VCaP (cell line): ENCODE results near the gene RBM26.

ENCODE experiments used
- H3K27ac ChIP-seq: fragments of 450-650 bp; 2 replicates; pipeline ENCODE4 v1.5.1; 2017
- TF ChIP-seq, protein P1 (sequence below): fragments of 450-650 bp; conservative IDR thresholded peaks from 2 replicates; pipeline ENCODE4 v1.5.1; 2017; ENCODE audit warnings: mild to moderate bottlenecking, moderate library complexity

Gene RBM26

DNA sequence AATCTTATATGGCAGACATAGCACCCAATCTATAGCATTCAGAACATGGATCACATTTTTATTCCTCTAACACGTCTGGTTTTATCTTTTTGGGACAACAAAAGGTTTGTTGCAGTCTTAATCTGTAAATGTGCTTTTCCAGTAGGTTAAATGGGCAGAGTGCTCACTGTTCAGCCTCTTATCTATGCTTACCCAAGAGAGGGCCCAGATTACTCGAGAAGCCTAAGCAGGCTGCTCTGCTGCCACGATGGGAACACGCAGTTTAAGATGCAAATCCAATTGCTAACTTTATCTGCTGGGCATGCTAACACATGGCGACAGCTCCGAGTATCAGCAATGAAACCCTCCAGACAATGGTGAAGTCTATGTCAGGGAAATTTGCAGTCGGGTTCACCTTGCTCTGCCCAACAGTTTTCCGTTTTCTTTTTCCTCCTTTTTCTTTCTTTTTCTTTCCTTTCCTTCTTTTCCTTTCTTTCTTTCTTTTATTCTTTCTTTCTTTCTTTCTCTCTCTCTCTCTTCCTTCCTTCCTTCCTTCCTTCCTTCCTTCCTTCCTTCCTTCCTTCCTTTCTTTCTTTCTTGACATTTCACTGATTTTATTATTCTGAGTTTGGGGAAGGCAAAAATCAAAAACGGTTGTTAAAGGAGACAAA, 115.3 kb downstream of the RBM26 start:
- no peak overlapping the region for H3K27ac ChIP-seq
- TF ChIP-seq, protein P1, sequence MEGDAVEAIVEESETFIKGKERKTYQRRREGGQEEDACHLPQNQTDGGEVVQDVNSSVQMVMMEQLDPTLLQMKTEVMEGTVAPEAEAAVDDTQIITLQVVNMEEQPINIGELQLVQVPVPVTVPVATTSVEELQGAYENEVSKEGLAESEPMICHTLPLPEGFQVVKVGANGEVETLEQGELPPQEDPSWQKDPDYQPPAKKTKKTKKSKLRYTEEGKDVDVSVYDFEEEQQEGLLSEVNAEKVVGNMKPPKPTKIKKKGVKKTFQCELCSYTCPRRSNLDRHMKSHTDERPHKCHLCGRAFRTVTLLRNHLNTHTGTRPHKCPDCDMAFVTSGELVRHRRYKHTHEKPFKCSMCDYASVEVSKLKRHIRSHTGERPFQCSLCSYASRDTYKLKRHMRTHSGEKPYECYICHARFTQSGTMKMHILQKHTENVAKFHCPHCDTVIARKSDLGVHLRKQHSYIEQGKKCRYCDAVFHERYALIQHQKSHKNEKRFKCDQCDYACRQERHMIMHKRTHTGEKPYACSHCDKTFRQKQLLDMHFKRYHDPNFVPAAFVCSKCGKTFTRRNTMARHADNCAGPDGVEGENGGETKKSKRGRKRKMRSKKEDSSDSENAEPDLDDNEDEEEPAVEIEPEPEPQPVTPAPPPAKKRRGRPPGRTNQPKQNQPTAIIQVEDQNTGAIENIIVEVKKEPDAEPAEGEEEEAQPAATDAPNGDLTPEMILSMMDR, result no peak

DNA sequence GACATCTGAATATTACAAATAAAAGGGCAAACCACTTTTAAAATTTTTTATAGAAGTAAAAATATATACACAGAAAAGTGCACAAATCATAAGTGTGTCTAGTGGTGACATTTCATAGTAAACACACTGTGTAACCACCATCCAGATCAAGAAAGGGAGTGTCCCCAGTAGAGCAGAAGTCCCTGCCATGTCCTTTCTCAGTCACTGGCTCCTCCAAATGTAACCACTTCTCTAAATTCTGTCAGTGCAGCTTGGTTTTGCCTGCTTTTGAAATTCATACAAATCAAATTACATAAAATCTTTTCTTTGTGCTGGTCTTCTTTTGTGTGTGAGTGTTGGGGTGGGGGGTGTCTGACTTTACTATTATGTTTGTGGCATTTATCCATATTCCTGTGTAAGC, 116.5 kb downstream of the RBM26 start:
- TF ChIP-seq, protein P1, result no peak

DNA sequence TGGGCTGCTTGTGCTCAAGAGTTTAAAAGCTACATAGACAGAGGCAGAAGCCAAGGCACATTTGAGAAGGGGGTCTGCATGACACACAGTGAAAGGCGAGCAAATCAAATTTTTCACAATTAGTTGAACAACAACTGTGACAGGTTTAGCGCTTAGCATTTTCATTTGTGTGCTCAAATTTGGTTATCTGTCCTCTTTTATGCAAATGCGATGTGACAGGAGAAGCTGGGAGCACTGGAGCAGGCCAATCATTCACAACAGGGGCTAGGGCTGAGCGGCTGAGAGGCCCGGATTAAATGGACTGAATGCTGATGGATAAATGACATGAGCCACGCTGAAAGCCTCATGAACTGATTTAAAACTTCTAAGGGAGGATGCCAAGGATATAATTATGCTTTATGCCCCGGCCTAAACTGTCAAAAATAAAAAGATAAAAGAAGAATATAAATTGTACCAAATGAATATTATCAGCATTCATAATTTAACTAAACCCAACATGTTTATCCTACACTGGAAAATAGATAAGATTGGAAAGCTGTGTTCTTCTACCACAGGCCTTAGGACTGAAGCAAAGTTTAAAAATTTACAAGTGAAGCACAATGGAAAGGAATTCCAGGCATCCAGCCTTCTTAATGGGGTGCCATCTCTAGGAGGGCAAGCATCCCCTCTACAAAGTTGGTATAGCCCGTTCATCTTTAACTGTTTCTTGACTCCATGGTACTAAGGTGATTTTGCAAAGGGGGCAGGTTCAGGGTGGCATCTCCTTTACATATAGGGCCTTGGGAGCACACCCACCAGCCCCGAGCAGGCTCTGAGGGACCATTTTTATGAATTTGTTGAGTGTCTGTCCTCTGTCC, 117.9 kb downstream of the RBM26 start:
- TF ChIP-seq, protein P1, result no peak
- H3K27ac ChIP-seq, result no peak overlapping the region

More for the DNA sequence above, 116.5 kb downstream of the RBM26 start:
- no peak overlapping the region for H3K27ac ChIP-seq

DNA sequence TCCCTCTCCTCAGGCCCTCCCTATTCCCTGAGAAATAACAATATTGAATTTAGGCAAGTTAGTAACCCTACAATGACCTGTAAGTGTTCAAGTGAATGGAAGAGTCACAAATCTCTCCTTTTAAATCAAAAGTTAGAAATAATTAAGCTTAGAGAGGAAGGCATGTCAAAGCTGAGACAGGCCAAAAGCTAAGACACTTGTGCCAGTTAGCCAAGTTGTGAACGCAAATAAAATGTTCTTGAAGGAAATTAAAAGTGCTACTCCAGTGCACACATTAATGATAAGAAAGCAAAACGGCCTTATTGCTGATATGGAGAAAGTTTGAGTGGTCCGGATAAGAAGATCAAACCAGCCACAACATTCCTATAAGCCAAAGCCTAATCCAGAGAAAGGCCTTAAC, 120.9 kb downstream of the RBM26 start:
- TF ChIP-seq, protein P1, result no peak
- H3K27ac ChIP-seq, result no peak overlapping the region

DNA sequence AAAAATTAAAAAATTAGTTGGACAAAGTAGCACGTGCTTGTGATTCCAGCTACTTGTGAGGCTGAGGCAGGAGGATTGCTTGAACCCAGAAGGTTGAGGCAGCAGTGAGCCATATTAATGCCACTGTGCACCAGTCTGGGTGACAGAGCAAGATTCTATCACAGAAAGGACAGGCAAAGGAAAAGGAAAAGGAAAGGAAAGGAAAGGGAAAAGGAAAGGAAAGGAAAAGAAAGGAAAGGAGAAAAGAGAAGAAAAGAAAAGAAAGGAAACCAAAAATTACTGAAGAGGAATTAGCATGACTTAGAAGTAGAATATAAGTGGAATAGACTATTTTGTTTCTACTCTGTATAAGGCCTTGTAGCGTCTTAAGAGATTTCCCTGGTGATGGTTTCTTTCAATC, 122.3 kb downstream of the RBM26 start:
- TF ChIP-seq, protein P1, result no peak
- H3K27ac ChIP-seq, result no peak overlapping the region

DNA sequence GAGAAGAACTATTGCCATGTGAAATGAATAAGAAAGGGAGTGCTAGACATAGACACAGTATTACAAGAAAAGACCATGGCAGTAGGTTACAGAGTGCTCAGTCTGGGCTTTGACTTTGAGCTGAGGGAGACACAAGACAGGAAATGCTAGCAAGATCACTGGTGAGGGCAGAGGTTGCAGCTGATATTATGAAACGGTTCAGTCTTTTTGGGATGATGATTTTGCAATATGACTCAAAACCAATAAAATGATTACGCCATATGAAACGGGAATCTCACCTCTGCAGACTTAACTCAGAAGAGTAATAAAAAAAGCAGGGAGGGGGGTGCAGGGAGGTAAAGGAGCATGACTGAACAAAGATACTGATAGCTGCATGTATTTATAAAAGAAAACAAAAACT, 123.1 kb downstream of the RBM26 start:
- TF ChIP-seq, protein P1, result no peak
- H3K27ac ChIP-seq, result no peak overlapping the region

DNA sequence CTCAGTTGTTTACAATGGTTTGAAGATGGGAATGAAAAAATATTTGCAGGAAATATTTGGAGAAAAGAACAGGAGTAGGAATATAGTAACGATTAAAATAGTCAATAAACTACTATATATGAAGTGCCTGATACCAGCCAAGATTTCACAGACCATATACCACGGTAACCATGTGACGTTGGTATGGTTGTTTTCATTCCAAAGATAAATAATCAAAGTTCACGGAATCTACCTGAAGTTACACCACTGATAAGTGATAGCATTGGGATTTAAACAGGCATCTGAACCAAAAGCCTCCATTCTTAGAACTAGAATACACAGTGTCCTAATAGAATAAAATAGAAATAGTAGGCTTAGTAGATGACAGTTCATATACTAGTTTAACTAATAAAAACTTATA, 123.5 kb downstream of the RBM26 start:
- no peak overlapping the region for H3K27ac ChIP-seq
- TF ChIP-seq, protein P1, result no peak
